Panc1 (cell line): ENCODE data around the gene MRPS17. TPM values are rescaled to one million over a fixed set of nuclear protein-coding genes. Genes with fewer than 3 reads are reported as not detected.
A peak's percentile ranks its signal among the peaks of the same experiment; 100 is the strongest.

Experiments used
- ATAC-seq: fragments of 200-7000 bp; cut with Tn5 transposase; 2 replicates; pipeline ENCODE4 v1.9.1; 2020; ENCODE audit warnings: mild to moderate bottlenecking, moderate library complexity
- BruUV-seq: library from RNA; stranded (reverse); fragments of 400-500 nt; replicated peaks from 2 replicates; lab custom pipeline; 2021; lab: Mats Ljungman, UMichigan
- CTCF ChIA-PET: fragments of 300-600 bp; sonication (Branson Sonifier 250); formaldehyde crosslinking; loops from one replicate; lab custom pipeline; 2022; ENCODE audit warnings: antibody characterized with exemption; lab: Charles Lee
- POLR2A ChIA-PET: fragments of 300-600 bp; sonication (Branson Sonifier 250); formaldehyde crosslinking; loops from one replicate; lab custom pipeline; 2022; ENCODE audit warnings: antibody characterized with exemption; lab: Charles Lee
- DNase-seq: peaks from one replicate; pipeline ENCODE4 v3.0.0-alpha.2; 2010; ENCODE audit warnings: low read depth, low spot score
- H3K27ac ChIP-seq: 2 replicates; pipeline ENCODE4 v1.5.1; 2011; ENCODE audit warnings: mild to moderate bottlenecking, low read length, inconsistent platforms
- H3K27me3 ChIP-seq: fragments of 200-500 bp; sonication (Bioruptor generic); 2 replicates; pipeline ENCODE4 v1.6.0; 2014; ENCODE audit warnings: low read length, inconsistent platforms; ENCODE audit not compliant: control insufficient read depth, insufficient read depth
- H3K36me3 ChIP-seq: fragments of 200-500 bp; sonication (Bioruptor generic); 2 replicates; pipeline ENCODE4 v1.5.1; 2014; ENCODE audit warnings: inconsistent platforms, mild to moderate bottlenecking, low read length, moderate library complexity; ENCODE audit not compliant: control insufficient read depth, insufficient read depth
- H3K4me1 ChIP-seq: 2 replicates; pipeline ENCODE4 v1.5.1; 2011; ENCODE audit warnings: inconsistent platforms, mild to moderate bottlenecking, low read length, moderate library complexity; ENCODE audit not compliant: control insufficient read depth, insufficient read depth
- H3K4me3 ChIP-seq, 2 experiments: 2 replicates each; pipeline ENCODE4 v1.5.1; 2011 to 2012; ENCODE audit warnings: low read depth in 2 of 2, low read length in 2 of 2, mild to moderate bottlenecking in 2 of 2, inconsistent platforms in 1 of 2, moderate library complexity in 1 of 2
- H3K9me3 ChIP-seq: fragments of 200-500 bp; sonication (Bioruptor generic); 2 replicates; pipeline ENCODE4 v1.5.1; 2014; ENCODE audit warnings: low read depth, mild to moderate bottlenecking, inconsistent platforms, low read length, moderate library complexity; ENCODE audit not compliant: control insufficient read depth, insufficient read depth
- POLR2AphosphoS5 ChIP-seq: IDR thresholded peaks from 2 replicates; pipeline ENCODE4 v1.6.1; 2012; ENCODE audit warnings: mild to moderate bottlenecking, low read depth, low read length, moderate library complexity
- SIN3A ChIP-seq: IDR thresholded peaks from 2 replicates; pipeline ENCODE4 v1.6.1; 2012; ENCODE audit warnings: low read depth, mild to moderate bottlenecking, low read length, moderate library complexity, borderline replicate concordance; ENCODE audit not compliant: insufficient read depth
- TCF7L2 ChIP-seq: IDR thresholded peaks from 2 replicates; pipeline ENCODE4 v1.6.1; 2011; ENCODE audit warnings: mild to moderate bottlenecking, low read depth, low read length, inconsistent platforms
- in situ Hi-C: cut with HindIII; loops from 2 replicates; pipeline ENCODE4 v1.10.0; 2016; ENCODE audit warnings: low sequenced_read_pairs, low pct_unique_long_range_greater_than_20kb
- intact Hi-C: fragments of 100-400 bp; cut with micrococcal nuclease; formaldehyde crosslinking; loops from one replicate; pipeline ENCODE4 v1.10.0; 2022; ENCODE audit not compliant: unreplicated experiment
- total RNA-seq: library from RNA; stranded (reverse); gene quantifications from one replicate; pipeline ENCODE4 v1.2.1, GENCODE V29; 2021; ENCODE audit not compliant: unreplicated experiment
- TF ChIP-seq, protein P1 (sequence below), 2 experiments: IDR thresholded peaks; 2 replicates each; pipeline ENCODE4 v1.6.1; 2011 to 2012; ENCODE audit warnings: low read depth in 2 of 2, control low read depth in 1 of 2, low read length in 1 of 2, mild to moderate bottlenecking in 1 of 2, moderate library complexity in 1 of 2; ENCODE audit not compliant: insufficient read depth in 1 of 2
- TF ChIP-seq, protein P2 (sequence below): fragments of 450-650 bp; IDR thresholded peaks from 2 replicates; pipeline ENCODE4 v1.5.1; 2017; ENCODE audit warnings: mild to moderate bottlenecking

Gene MRPS17
- total RNA-seq, 1 experiment from 2014 or later: 28.9 TPM

DNA sequence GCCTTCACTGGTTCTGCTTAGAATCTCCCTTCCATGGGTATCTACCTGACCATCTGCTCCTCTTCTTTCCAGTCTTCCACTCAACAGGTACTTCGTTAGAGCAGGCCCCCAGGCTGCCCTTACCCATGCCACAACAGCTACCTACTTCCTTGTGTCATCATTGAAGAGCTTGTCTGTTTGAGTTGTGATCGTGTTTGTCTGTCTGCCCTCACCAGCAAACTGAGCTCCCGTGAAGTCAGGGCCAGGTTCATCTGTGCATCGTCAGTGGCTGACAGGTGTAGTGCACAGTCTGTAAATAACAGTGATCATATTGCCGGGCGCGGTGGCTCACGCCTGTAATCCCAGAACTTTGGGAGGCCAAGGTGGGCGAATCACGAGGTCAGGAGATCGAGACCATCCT lies 17.7 kb downstream of the MRPS17 start:
- Histone ChIP-seq H3K4me3 (no peak overlapping the region), H3K27ac (0 out of 2 replicates have a peak overlapping the region, but pooled peaks have one; percentile 11), H3K27me3 (no peaks in the 10 kb centered on the region), H3K36me3 (no peaks in the 10 kb centered on the region), H3K4me1 (peaks cover 19% of the 10 kb centered on the region), H3K9me3 (no peaks in the 10 kb centered on the region)
- no peak for ATAC-seq
- DNase-seq: no peak
- in situ Hi-C loops (no loop called here), intact Hi-C loops (no loop called here)
- ChIA-PET POLR2A (no interaction called here), CTCF (interaction anchor here (0.6 kb wide), 1 partner anchor 199 kb away, joined by 5 read pairs; no protein-coding TSS in a partner anchor)
- TF ChIP-seq POLR2AphosphoS5: no peak
- TF ChIP-seq SIN3A: no peak
- TF ChIP-seq, protein P1, sequence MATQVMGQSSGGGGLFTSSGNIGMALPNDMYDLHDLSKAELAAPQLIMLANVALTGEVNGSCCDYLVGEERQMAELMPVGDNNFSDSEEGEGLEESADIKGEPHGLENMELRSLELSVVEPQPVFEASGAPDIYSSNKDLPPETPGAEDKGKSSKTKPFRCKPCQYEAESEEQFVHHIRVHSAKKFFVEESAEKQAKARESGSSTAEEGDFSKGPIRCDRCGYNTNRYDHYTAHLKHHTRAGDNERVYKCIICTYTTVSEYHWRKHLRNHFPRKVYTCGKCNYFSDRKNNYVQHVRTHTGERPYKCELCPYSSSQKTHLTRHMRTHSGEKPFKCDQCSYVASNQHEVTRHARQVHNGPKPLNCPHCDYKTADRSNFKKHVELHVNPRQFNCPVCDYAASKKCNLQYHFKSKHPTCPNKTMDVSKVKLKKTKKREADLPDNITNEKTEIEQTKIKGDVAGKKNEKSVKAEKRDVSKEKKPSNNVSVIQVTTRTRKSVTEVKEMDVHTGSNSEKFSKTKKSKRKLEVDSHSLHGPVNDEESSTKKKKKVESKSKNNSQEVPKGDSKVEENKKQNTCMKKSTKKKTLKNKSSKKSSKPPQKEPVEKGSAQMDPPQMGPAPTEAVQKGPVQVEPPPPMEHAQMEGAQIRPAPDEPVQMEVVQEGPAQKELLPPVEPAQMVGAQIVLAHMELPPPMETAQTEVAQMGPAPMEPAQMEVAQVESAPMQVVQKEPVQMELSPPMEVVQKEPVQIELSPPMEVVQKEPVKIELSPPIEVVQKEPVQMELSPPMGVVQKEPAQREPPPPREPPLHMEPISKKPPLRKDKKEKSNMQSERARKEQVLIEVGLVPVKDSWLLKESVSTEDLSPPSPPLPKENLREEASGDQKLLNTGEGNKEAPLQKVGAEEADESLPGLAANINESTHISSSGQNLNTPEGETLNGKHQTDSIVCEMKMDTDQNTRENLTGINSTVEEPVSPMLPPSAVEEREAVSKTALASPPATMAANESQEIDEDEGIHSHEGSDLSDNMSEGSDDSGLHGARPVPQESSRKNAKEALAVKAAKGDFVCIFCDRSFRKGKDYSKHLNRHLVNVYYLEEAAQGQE (IDR thresholded peaks at IDR 0.05; ENCODE audit: insufficient read depth in 1 of 2, low read depth in 2 of 2, low read length in 1 of 2): no peak
- TF ChIP-seq, protein P2, sequence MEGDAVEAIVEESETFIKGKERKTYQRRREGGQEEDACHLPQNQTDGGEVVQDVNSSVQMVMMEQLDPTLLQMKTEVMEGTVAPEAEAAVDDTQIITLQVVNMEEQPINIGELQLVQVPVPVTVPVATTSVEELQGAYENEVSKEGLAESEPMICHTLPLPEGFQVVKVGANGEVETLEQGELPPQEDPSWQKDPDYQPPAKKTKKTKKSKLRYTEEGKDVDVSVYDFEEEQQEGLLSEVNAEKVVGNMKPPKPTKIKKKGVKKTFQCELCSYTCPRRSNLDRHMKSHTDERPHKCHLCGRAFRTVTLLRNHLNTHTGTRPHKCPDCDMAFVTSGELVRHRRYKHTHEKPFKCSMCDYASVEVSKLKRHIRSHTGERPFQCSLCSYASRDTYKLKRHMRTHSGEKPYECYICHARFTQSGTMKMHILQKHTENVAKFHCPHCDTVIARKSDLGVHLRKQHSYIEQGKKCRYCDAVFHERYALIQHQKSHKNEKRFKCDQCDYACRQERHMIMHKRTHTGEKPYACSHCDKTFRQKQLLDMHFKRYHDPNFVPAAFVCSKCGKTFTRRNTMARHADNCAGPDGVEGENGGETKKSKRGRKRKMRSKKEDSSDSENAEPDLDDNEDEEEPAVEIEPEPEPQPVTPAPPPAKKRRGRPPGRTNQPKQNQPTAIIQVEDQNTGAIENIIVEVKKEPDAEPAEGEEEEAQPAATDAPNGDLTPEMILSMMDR: no peak
- TF ChIP-seq TCF7L2: no peak
- BruUV-seq: no TSS peak

GRCh38 chr7:55970561-55970960 lies 18.9 kb downstream of the MRPS17 start:
- H3K4me1 ChIP-seq: peaks cover 19% of the 10 kb centered on the region
- ATAC-seq (peak; percentile 35; the same call in 1 of the 2 replicates), DNase-seq (no peak)
- no peak overlapping the region for H3K4me3 ChIP-seq
- no peaks in the 10 kb centered on the region for H3K36me3 ChIP-seq
- H3K27me3 ChIP-seq: no peaks in the 10 kb centered on the region
- intact Hi-C loops: no loop called here
- ChIA-PET CTCF (no interaction called here), POLR2A (no interaction called here)
- TF ChIP-seq TCF7L2 (no peak), SIN3A (no peak), POLR2AphosphoS5 (no peak)
- TF ChIP-seq, protein P2: no peak
- TF ChIP-seq, protein P1 (IDR thresholded peaks at IDR 0.05; ENCODE audit: insufficient read depth in 1 of 2, low read depth in 2 of 2, low read length in 1 of 2): no peak
- in situ Hi-C loops: no loop called here
- H3K9me3 ChIP-seq: no peaks in the 10 kb centered on the region
- BruUV-seq: no TSS peak
- peak overlapping the region; percentile 41; the same call in 1 of the 2 replicates for H3K27ac ChIP-seq
